Measurements from ENCODE around the gene ELOVL6.
"Not testable (repeated sequence)": the region's sequence is repeated elsewhere in the genome, so short reads cannot be mapped to it uniquely, and the experiment has no call there.

ELOVL6 gene

DNA sequence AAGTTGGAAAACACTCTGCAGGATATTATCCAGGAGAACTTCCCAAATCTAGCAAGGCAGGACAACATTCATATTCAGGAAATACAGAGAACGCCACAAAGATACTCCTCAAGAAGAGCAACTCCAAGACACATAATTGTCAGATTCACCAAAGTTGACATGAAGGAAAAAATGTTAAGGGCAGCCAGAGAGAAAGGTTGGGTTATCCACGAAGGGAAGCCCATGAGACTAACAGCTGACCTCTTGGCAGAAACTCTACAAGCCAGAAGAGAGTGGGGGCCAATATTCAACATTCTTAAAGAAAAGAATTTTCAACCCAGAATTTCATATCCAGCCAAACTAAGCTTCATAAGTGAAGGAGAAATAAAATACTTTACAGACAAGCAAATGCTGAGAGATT, 120.3 kb downstream of the ELOVL6 start:
- not testable (repeated sequence) for DNase-seq; H2BK15ac ChIP-seq (replicated peaks; ENCODE audit: low read depth); H3K79me1 ChIP-seq (ENCODE audit: low read length); H3K23ac ChIP-seq (ENCODE audit: low read length); H2AK5ac ChIP-seq (ENCODE audit: low read length); H3K4me1 ChIP-seq (ENCODE audit: control insufficient read depth, low read depth, low read length); H3K56ac ChIP-seq (ENCODE audit: low read length); H3K4ac ChIP-seq (ENCODE audit: low read depth, low read length); H3K79me2 ChIP-seq (ENCODE audit: control insufficient read depth, insufficient read depth, low read length); H2BK5ac ChIP-seq (ENCODE audit: low read length); H3K36me3 ChIP-seq (ENCODE audit: control insufficient read depth, insufficient read depth, low read length); H3K4me2 ChIP-seq (ENCODE audit: low read length); H4K8ac ChIP-seq (ENCODE audit: low read depth, low read length); H3K4me3 ChIP-seq (ENCODE audit: low read length); H3K27ac ChIP-seq (ENCODE audit: low read depth, low read length); H3K18ac ChIP-seq (ENCODE audit: low read length); H2BK120ac ChIP-seq (ENCODE audit: low read depth, low read length); H3K9ac ChIP-seq (ENCODE audit: low read length); H3K27me3 ChIP-seq (ENCODE audit: insufficient read depth, low read length, poor library complexity); H4K5ac ChIP-seq (ENCODE audit: low read length)
- no CpG with 5 or more reads among the region's 2 CpGs for WGBS (ENCODE audit: extremely low coverage, insufficient coverage, low lambda C conversion rate)

DNA sequence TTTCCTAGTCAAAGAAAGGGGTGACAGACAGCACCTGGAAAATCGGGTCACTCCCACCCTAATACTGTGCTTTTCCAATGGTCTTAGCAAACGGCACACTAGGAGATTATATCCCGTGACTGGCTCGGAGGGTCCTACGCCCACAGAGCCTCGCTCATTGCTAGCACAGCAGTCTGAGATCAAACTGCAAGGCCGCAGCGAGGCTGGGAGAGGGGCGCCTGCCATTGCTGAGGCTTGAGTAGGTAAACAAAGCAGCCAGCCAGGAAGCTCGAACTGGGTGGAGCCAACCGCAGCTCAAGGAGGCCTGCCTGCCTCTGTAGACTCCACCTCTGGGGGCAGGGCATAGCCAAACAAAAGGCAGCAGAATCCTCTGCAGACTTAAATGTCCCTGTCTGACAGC, 121.6 kb downstream of the ELOVL6 start:
- H3K79me2 ChIP-seq (ENCODE audit: control insufficient read depth, insufficient read depth, low read length); H2BK120ac ChIP-seq (ENCODE audit: low read depth, low read length); DNase-seq; H4K8ac ChIP-seq (ENCODE audit: low read depth, low read length); H3K4ac ChIP-seq (ENCODE audit: low read depth, low read length); H4K5ac ChIP-seq (ENCODE audit: low read length); H2BK5ac ChIP-seq (ENCODE audit: low read length); H3K4me3 ChIP-seq (ENCODE audit: low read length); H3K27ac ChIP-seq (ENCODE audit: low read depth, low read length); H2AK5ac ChIP-seq (ENCODE audit: low read length); H3K27me3 ChIP-seq (ENCODE audit: insufficient read depth, low read length, poor library complexity); H3K79me1 ChIP-seq (ENCODE audit: low read length); H3K23ac ChIP-seq (ENCODE audit: low read length); H3K56ac ChIP-seq (ENCODE audit: low read length); H2BK15ac ChIP-seq (replicated peaks; ENCODE audit: low read depth); H3K36me3 ChIP-seq (ENCODE audit: control insufficient read depth, insufficient read depth, low read length); H3K4me2 ChIP-seq (ENCODE audit: low read length); H3K18ac ChIP-seq (ENCODE audit: low read length); H3K4me1 ChIP-seq (ENCODE audit: control insufficient read depth, low read depth, low read length); H3K9ac ChIP-seq (ENCODE audit: low read length): not testable (repeated sequence)
- WGBS (ENCODE audit: extremely low coverage, insufficient coverage, low lambda C conversion rate) = no CpG with 5 or more reads among the region's 11 CpGs

DNA sequence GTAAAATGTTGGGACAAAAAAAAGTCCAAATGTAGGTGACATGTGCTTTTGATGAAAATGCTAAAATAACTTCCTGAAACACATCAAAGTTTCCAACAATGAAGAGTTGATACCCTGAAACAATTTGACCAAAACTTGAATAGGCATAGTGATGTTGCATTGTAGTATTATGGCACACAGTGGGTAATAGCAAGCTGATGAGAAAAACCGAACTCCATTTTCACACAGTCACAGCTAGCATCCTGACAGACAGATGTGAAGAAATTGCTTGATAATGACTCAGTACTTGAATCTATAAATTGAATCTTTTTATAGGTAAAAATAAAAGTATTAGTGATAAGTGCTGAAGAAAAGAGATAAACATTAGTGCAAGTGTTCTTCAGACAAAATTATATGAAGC, 122.5 kb downstream of the ELOVL6 start:
- Histone ChIP-seq H2AK5ac (ENCODE audit: low read length) (no peak overlapping the region), H3K36me3 (ENCODE audit: control insufficient read depth, insufficient read depth, low read length) (no peaks in the 10 kb centered on the region), H2BK5ac (ENCODE audit: low read length) (no peak overlapping the region), H3K4me2 (ENCODE audit: low read length) (no peak overlapping the region), H3K79me2 (ENCODE audit: control insufficient read depth, insufficient read depth, low read length) (no peaks in the 10 kb centered on the region), H3K23ac (ENCODE audit: low read length) (no peak overlapping the region), H3K27me3 (ENCODE audit: insufficient read depth, low read length, poor library complexity) (no peaks in the 10 kb centered on the region), H3K4me3 (ENCODE audit: low read length) (no peak overlapping the region), H2BK120ac (ENCODE audit: low read depth, low read length) (no peak overlapping the region), H3K4me1 (ENCODE audit: control insufficient read depth, low read depth, low read length) (peaks cover 6% of the 10 kb centered on the region), H2BK15ac (replicated peaks; ENCODE audit: low read depth) (no peak overlapping the region), H3K56ac (ENCODE audit: low read length) (no peak overlapping the region), H4K8ac (ENCODE audit: low read depth, low read length) (no peak overlapping the region), H3K18ac (ENCODE audit: low read length) (no peak overlapping the region), H3K27ac (ENCODE audit: low read depth, low read length) (no peak overlapping the region), H4K5ac (ENCODE audit: low read length) (no peak overlapping the region), H3K79me1 (ENCODE audit: low read length) (peaks cover 2% of the 10 kb centered on the region), H3K4ac (ENCODE audit: low read depth, low read length) (no peak overlapping the region), H3K9ac (ENCODE audit: low read length) (no peak overlapping the region)
- no CpG with 5 or more reads among the region's 1 CpG for WGBS (ENCODE audit: extremely low coverage, insufficient coverage, low lambda C conversion rate)
- no peak for DNase-seq

GRCh38 chr4:110075083-110075738, 123.2 kb downstream of the ELOVL6 start:
- no peaks in the 10 kb centered on the region for H3K79me2 ChIP-seq (ENCODE audit: control insufficient read depth, insufficient read depth, low read length)
- no peak overlapping the region for H3K23ac ChIP-seq (ENCODE audit: low read length)
- H4K8ac ChIP-seq (ENCODE audit: low read depth, low read length) = no peak overlapping the region
- no peak overlapping the region for H2AK5ac ChIP-seq (ENCODE audit: low read length)
- H3K4me1 ChIP-seq (ENCODE audit: control insufficient read depth, low read depth, low read length) = peaks cover 6% of the 10 kb centered on the region
- H3K4me2 ChIP-seq (ENCODE audit: low read length) = no peak overlapping the region
- no peak overlapping the region for H3K18ac ChIP-seq (ENCODE audit: low read length)
- H3K27me3 ChIP-seq (ENCODE audit: insufficient read depth, low read length, poor library complexity) = no peaks in the 10 kb centered on the region
- H3K56ac ChIP-seq (ENCODE audit: low read length) = no peak overlapping the region
- no peak overlapping the region for H4K5ac ChIP-seq (ENCODE audit: low read length)
- H3K36me3 ChIP-seq (ENCODE audit: control insufficient read depth, insufficient read depth, low read length) = no peaks in the 10 kb centered on the region
- H3K27ac ChIP-seq (ENCODE audit: low read depth, low read length) = no peak overlapping the region
- no peak overlapping the region for H2BK120ac ChIP-seq (ENCODE audit: low read depth, low read length)
- H3K4ac ChIP-seq (ENCODE audit: low read depth, low read length) = no peak overlapping the region
- no peak overlapping the region for H3K4me3 ChIP-seq (ENCODE audit: low read length)
- H2BK15ac ChIP-seq (replicated peaks; ENCODE audit: low read depth) = no peak overlapping the region
- peaks cover 2% of the 10 kb centered on the region for H3K79me1 ChIP-seq (ENCODE audit: low read length)
- H2BK5ac ChIP-seq (ENCODE audit: low read length) = no peak overlapping the region
- H3K9ac ChIP-seq (ENCODE audit: low read length) = no peak overlapping the region
- DNase-seq = no peak

DNA sequence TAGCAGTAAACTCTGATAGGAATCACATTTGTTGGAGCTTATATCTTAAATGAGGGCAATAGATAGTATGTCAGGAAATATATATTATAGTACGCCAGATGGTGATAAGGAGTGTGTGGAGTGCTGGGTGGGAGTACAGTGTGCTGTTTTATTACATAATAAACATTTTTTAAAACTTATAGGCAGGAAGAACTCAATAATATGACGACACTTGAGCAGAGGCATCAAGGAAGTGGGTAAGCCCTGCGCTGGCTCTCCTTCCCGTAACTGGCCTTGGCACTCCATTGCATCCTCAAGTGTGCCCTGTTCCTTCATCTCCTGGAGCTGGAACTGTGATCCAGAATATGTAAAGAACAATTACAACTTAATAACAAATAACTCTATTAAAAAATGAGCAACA, 123.8 kb downstream of the ELOVL6 start:
- no peak overlapping the region for H3K4ac ChIP-seq (ENCODE audit: low read depth, low read length)
- no peak overlapping the region for H2BK5ac ChIP-seq (ENCODE audit: low read length)
- no peaks in the 10 kb centered on the region for H3K79me2 ChIP-seq (ENCODE audit: control insufficient read depth, insufficient read depth, low read length)
- no peak for DNase-seq
- no peak overlapping the region for H3K9ac ChIP-seq (ENCODE audit: low read length)
- H3K79me1 ChIP-seq (ENCODE audit: low read length) = peaks cover 2% of the 10 kb centered on the region
- H3K4me3 ChIP-seq (ENCODE audit: low read length) = no peak overlapping the region
- no peaks in the 10 kb centered on the region for H3K27me3 ChIP-seq (ENCODE audit: insufficient read depth, low read length, poor library complexity)
- peaks cover 6% of the 10 kb centered on the region for H3K4me1 ChIP-seq (ENCODE audit: control insufficient read depth, low read depth, low read length)
- no peak overlapping the region for H3K56ac ChIP-seq (ENCODE audit: low read length)
- no peak overlapping the region for H3K4me2 ChIP-seq (ENCODE audit: low read length)
- H3K18ac ChIP-seq (ENCODE audit: low read length) = no peak overlapping the region
- no peak overlapping the region for H2BK120ac ChIP-seq (ENCODE audit: low read depth, low read length)
- no peak overlapping the region for H3K27ac ChIP-seq (ENCODE audit: low read depth, low read length)
- no CpG with 5 or more reads among the region's 4 CpGs for WGBS (ENCODE audit: extremely low coverage, insufficient coverage, low lambda C conversion rate)
- no peak overlapping the region for H3K23ac ChIP-seq (ENCODE audit: low read length)
- no peak overlapping the region for H2AK5ac ChIP-seq (ENCODE audit: low read length)
- no peak overlapping the region for H4K8ac ChIP-seq (ENCODE audit: low read depth, low read length)
- H2BK15ac ChIP-seq (replicated peaks; ENCODE audit: low read depth) = no peak overlapping the region
- H3K36me3 ChIP-seq (ENCODE audit: control insufficient read depth, insufficient read depth, low read length) = no peaks in the 10 kb centered on the region
- no peak overlapping the region for H4K5ac ChIP-seq (ENCODE audit: low read length)

All from mesendoderm (in vitro differentiated cells).